T-helper 9 cell (primary cell): ENCODE measurements around the gene RAVER2.
"Not testable (repeated sequence)": the region's sequence is repeated elsewhere in the genome, so short reads cannot be mapped to it uniquely, and the experiment has no call there.

Experiments used
- DNase-seq: peaks from one replicate; pipeline ENCODE4 v3.0.0-alpha.2; 2020

The RAVER2 gene

GRCh38 chr1:64814427-64814826 lies 69.6 kb downstream of the RAVER2 start:
- no peak for DNase-seq

- not testable (repeated sequence) for DNase-seq
Measured at GRCh38 chr1:64817364-64817763, 72.5 kb downstream of the RAVER2 start.

- not testable (repeated sequence) for DNase-seq
Measured at GRCh38 chr1:64820572-64820971, 75.7 kb downstream of the RAVER2 start.

GRCh38 chr1:64822621-64823020 lies 77.7 kb downstream of the RAVER2 start:
- no peak for DNase-seq

GRCh38 chr1:64823691-64824476 lies 79.0 kb downstream of the RAVER2 start:
- peak; percentile 33 for DNase-seq

GRCh38 chr1:64826991-64827390 lies 82.1 kb downstream of the RAVER2 start:
- DNase-seq: no peak

GRCh38 chr1:64828829-64829228 lies 84.0 kb downstream of the RAVER2 start:
- no peak for DNase-seq

GRCh38 chr1:64829411-64830029 lies 84.6 kb downstream of the RAVER2 start:
- DNase-seq: no peak

- no peak for DNase-seq
Measured at GRCh38 chr1:64830030-64830651, 85.3 kb downstream of the RAVER2 start.

- no peak for DNase-seq
Measured at GRCh38 chr1:64834734-64835133, 89.9 kb downstream of the RAVER2 start.

GRCh38 chr1:64836802-64837201 lies 91.9 kb downstream of the RAVER2 start:
- no peak for DNase-seq

- no peak for DNase-seq
Measured at GRCh38 chr1:64838486-64838885, 93.6 kb downstream of the RAVER2 start.

- DNase-seq: no peak
Measured at GRCh38 chr1:64839261-64839660, 94.4 kb downstream of the RAVER2 start.

GRCh38 chr1:64839732-64840405 lies 95.0 kb downstream of the RAVER2 start:
- no peak for DNase-seq

- no peak for DNase-seq
Measured at GRCh38 chr1:64841330-64842065, 96.6 kb downstream of the RAVER2 start.

- no peak for DNase-seq
Measured at GRCh38 chr1:64842224-64842623, 97.3 kb downstream of the RAVER2 start.

GRCh38 chr1:64843675-64844074 lies 98.8 kb downstream of the RAVER2 start:
- no peak for DNase-seq

- no peak for DNase-seq
Measured at GRCh38 chr1:64844175-64844574, 99.3 kb downstream of the RAVER2 start.

- no peak for DNase-seq
Measured at GRCh38 chr1:64844609-64845008, 99.7 kb downstream of the RAVER2 start.

GRCh38 chr1:64845831-64846425 lies 101.1 kb downstream of the RAVER2 start:
- DNase-seq: no peak

- DNase-seq: no peak
Measured at GRCh38 chr1:64846573-64847430, 101.9 kb downstream of the RAVER2 start.
